Psoas muscle (tissue), 8 donors: ENCODE results near the gene OR9G4. TPM values are rescaled to one million over a fixed set of nuclear protein-coding genes. Genes with fewer than 3 reads are reported as not detected.

Experiments
- ATAC-seq, 4 donors: fragments of 200-7000 bp; cut with Tn5 transposase; one replicate each; pipeline ENCODE4 v1.9.1; 2020; ENCODE audit warnings: moderate library complexity in 3 of 4, mild to moderate bottlenecking in 2 of 4
- DNase-seq, 2 donors: peaks; one replicate each; pipeline ENCODE4 v3.0.0-alpha.2; 2020
- H3K27ac ChIP-seq: fragments of 200-600 bp; one replicate; pipeline ENCODE4 v1.8.0; 2022
- H3K27me3 ChIP-seq, 3 donors: fragments of 200-600 bp in 1 of 3; one replicate each; pipeline versions ENCODE4 v1.6.1 to v1.8.0; 2013 to 2022; ENCODE audit warnings: low read length in 2 of 3, mild to moderate bottlenecking in 2 of 3, moderate library complexity in 1 of 3; ENCODE audit not compliant: insufficient read depth in 3 of 3
- H3K36me3 ChIP-seq, 2 donors: fragments of 200-600 bp in 1 of 2; one replicate each; pipeline versions ENCODE4 v1.6.1 to v1.8.0; 2013 to 2022; ENCODE audit warnings: low read depth in 1 of 2, mild to moderate bottlenecking in 1 of 2, moderate library complexity in 1 of 2; ENCODE audit not compliant: insufficient read depth in 1 of 2
- H3K4me1 ChIP-seq: fragments of 200-600 bp; one replicate; pipeline ENCODE4 v1.8.0; 2022
- H3K4me3 ChIP-seq: fragments of 200-600 bp; one replicate; pipeline ENCODE4 v1.8.0; 2022; ENCODE audit warnings: mild to moderate bottlenecking
- H3K9me3 ChIP-seq: fragments of 200-600 bp; one replicate; pipeline ENCODE4 v1.8.0; 2022
- CTCF ChIP-seq: fragments of 200-600 bp; IDR thresholded peaks from one replicate; pipeline ENCODE4 v1.8.0; 2022; ENCODE audit warnings: antibody characterized with exemption
- WGBS, 3 donors: extraction: QIAGEN DNeasy Blood & Tissue Kit; methylation state at CpG; one replicate each; pipeline versions ENCODE4 v1.1.6 to v1.1.7; 2013; 5-methylcytosine and 5-hydroxymethylcytosine counted together
- intact Hi-C, 2 donors: fragments of 100-400 bp; cut with DNase I; formaldehyde crosslinking; loops; one replicate each; pipeline versions ENCODE4 v1.11.0 to v1.14.2; 2022
- polyA plus RNA-seq, 3 donors: library from polyadenylated mRNA; stranded (reverse); fragments of 200-250 nt; gene quantifications; one replicate each; pipeline ENCODE4 v1.2.3, GENCODE V29; 2013
- total RNA-seq, 4 donors: library from RNA; stranded (reverse); fragmentation: NEBNext Ultra II Directional in 2 of 4; extraction: Animal tissue kit (Norgen Biotek cat#: 25700) in 2 of 4; gene quantifications; one replicate each; pipeline versions ENCODE4 v1.2.1 to v1.2.4, GENCODE V29; 2021 to 2023
- donor health status: healthy with polysubstance abuse.
- donor health status: DM: no; HTN: no; CAD: no; lungs with moderate emphysema.
- donor health status: Bipolar disorder and iron deficiency.
- donor health status: healthy.
- donor health status: DM: yes; HTN: yes; CAD: no.
- donor health status: DM: no; HTN: no; CAD: no.
- donor health status: DM: no; HTN: no; CAD: no.
- donor health status: DM: yes; HTN: yes; CAD: no.

The OR9G4 gene
- total and polyA plus RNA-seq, 7 donors, result not detected

GRCh38 chr11:56720513-56720912 lies 28.0 kb downstream of the OR9G4 start:
- H3K27ac ChIP-seq, result no peak overlapping the region
- TF ChIP-seq CTCF, result no peak
- ATAC-seq, result no peak

GRCh38 chr11:56716379-56716854 lies 32.1 kb downstream of the OR9G4 start:
- TF ChIP-seq CTCF, result no peak
- Histone ChIP-seq H3K9me3 (no peaks in the 10 kb centered on the region), H3K4me3 (no peak overlapping the region), H3K36me3 (no peaks in the 10 kb centered on the region), H3K27me3 (peaks cover 0 to 2% (median 0%) of the 10 kb centered on the region in 3 donors), H3K27ac (no peak overlapping the region), H3K4me1 (no peaks in the 10 kb centered on the region)
- intact Hi-C loops, result no loop called here
- 81 to 84% (median 81%) methylated on average over 6 of the region's 6 CpGs for WGBS, 3 donors
- DNase-seq (no peak), ATAC-seq (no peak)

More at GRCh38 chr11:56720513-56720912, 28.0 kb downstream of the OR9G4 start:
- WGBS, 3 donors, result 65 to 76% (median 68%) methylated on average over 4 of the region's 4 CpGs
- no peak overlapping the region for H3K4me3 ChIP-seq
- peaks cover 0 to 2% (median 0%) of the 10 kb centered on the region in 3 donors for H3K27me3 ChIP-seq
- no peak for DNase-seq
- no peaks in the 10 kb centered on the region for H3K9me3 ChIP-seq
- no peaks in the 10 kb centered on the region for H3K4me1 ChIP-seq
- intact Hi-C loops, result no loop called here
- H3K36me3 ChIP-seq, result no peaks in the 10 kb centered on the region

GRCh38 chr11:56714206-56714605 lies 34.3 kb downstream of the OR9G4 start:
- Histone ChIP-seq H3K4me3 (no peak overlapping the region), H3K4me1 (no peaks in the 10 kb centered on the region), H3K27me3 (no peaks in the 10 kb centered on the region), H3K36me3 (no peaks in the 10 kb centered on the region), H3K9me3 (no peaks in the 10 kb centered on the region), H3K27ac (no peak overlapping the region)
- DNase-seq (no peak), ATAC-seq (no peak)
- 55 to 76% (median 67%) methylated on average over 2 of the region's 2 CpGs for WGBS, 3 donors
- intact Hi-C loops, result no loop called here
- TF ChIP-seq CTCF, result no peak

GRCh38 chr11:56706486-56706885 lies 42.0 kb downstream of the OR9G4 start:
- Histone ChIP-seq H3K27ac (no peak overlapping the region), H3K27me3 (no peaks in the 10 kb centered on the region), H3K4me1 (no peaks in the 10 kb centered on the region), H3K4me3 (no peak overlapping the region), H3K9me3 (no peaks in the 10 kb centered on the region), H3K36me3 (no peaks in the 10 kb centered on the region)
- ATAC-seq (no peak), DNase-seq (no peak)
- TF ChIP-seq CTCF, result no peak
- intact Hi-C loops, result no loop called here
- WGBS, 3 donors, result 88 to 95% (median 91%) methylated on average over 2 of the region's 2 CpGs

- intact Hi-C loops, result no loop called here
- H3K4me3 ChIP-seq, result no peak overlapping the region
- H3K27ac ChIP-seq, result no peak overlapping the region
- no peaks in the 10 kb centered on the region for H3K9me3 ChIP-seq
- no peaks in the 10 kb centered on the region for H3K4me1 ChIP-seq
- no peak for DNase-seq
- ATAC-seq, result no peak
- H3K36me3 ChIP-seq, result no peaks in the 10 kb centered on the region
- no peaks in the 10 kb centered on the region for H3K27me3 ChIP-seq
- no peak for TF ChIP-seq CTCF
- WGBS, 3 donors, result 41 to 65% (median 49%) methylated on average over 1 of the region's 1 CpG
Observed at GRCh38 chr11:56705784-56706396, 42.6 kb downstream of the OR9G4 start.
